OCI-LY1 (cell line): ENCODE data around the gene PIGR.

Experiments
- H2AFZ ChIP-seq: fragments of 200-600 bp; sonication (generic), shearing (Covaris generic); 2 replicates; pipeline ENCODE4 v1.6.0; 2014; ENCODE audit warnings: antibody characterized with exemption, mild to moderate bottlenecking, low read length
- H3F3A ChIP-seq: fragments of 200-600 bp; sonication (generic), shearing (Covaris generic); 2 replicates; pipeline ENCODE4 v1.6.0; 2014; ENCODE audit warnings: mild to moderate bottlenecking, antibody characterized with exemption, low read length, moderate library complexity; ENCODE audit not compliant: insufficient read depth
- H3K27ac ChIP-seq: fragments of 200-600 bp; sonication (generic); 2 replicates; pipeline ENCODE4 v1.5.1; 2014; ENCODE audit warnings: low read length, mixed run types, mild to moderate bottlenecking, low read depth; ENCODE audit not compliant: poor library complexity, severe bottlenecking
- H3K27me3 ChIP-seq: fragments of 200-600 bp; sonication (generic); 2 replicates; pipeline ENCODE4 v1.6.0; 2014; ENCODE audit warnings: antibody characterized with exemption, mild to moderate bottlenecking, low read length, moderate library complexity; ENCODE audit not compliant: insufficient read depth
- H3K36me3 ChIP-seq: fragments of 200-600 bp; sonication (generic); 2 replicates; pipeline ENCODE4 v1.6.1; 2014; ENCODE audit warnings: mild to moderate bottlenecking, antibody characterized with exemption, low read length, moderate library complexity, mixed read lengths; ENCODE audit not compliant: insufficient read depth
- H3K4me1 ChIP-seq: fragments of 200-600 bp; sonication (generic); 2 replicates; pipeline ENCODE4 v1.5.1; 2014; ENCODE audit warnings: mild to moderate bottlenecking, low read length, moderate library complexity; ENCODE audit not compliant: insufficient read depth, severe bottlenecking
- H3K4me2 ChIP-seq: fragments of 200-600 bp; sonication (generic), shearing (Covaris generic); 2 replicates; pipeline ENCODE4 v1.6.1; 2014; ENCODE audit warnings: low read length
- H3K4me3 ChIP-seq: fragments of 200-600 bp; sonication (generic); 2 replicates; pipeline ENCODE4 v1.5.1; 2014; ENCODE audit warnings: low read length, low read depth, mild to moderate bottlenecking, mixed read lengths; ENCODE audit not compliant: poor library complexity, severe bottlenecking
- H3K79me2 ChIP-seq: fragments of 200-600 bp; shearing (Covaris generic); 2 replicates; pipeline ENCODE4 v1.6.1; 2016; ENCODE audit warnings: mixed run types, low read length, mixed read lengths; ENCODE audit not compliant: insufficient read depth
- H3K9ac ChIP-seq: fragments of 200-600 bp; sonication (generic), shearing (Covaris generic); 2 replicates; pipeline ENCODE4 v1.6.1; 2014; ENCODE audit warnings: mild to moderate bottlenecking, low read length, mixed read lengths
- H3K9me2 ChIP-seq: fragments of 200-600 bp; sonication (generic), shearing (Covaris generic); 2 replicates; pipeline ENCODE4 v1.6.1; 2014; ENCODE audit warnings: low read depth, mild to moderate bottlenecking, low read length, mixed read lengths
- H3K9me3 ChIP-seq: fragments of 200-600 bp; shearing (Covaris generic); 2 replicates; pipeline ENCODE4 v1.6.1; 2014; ENCODE audit warnings: low read length, mixed read lengths
- H4K20me1 ChIP-seq: fragments of 200-600 bp; sonication (generic), shearing (Covaris generic); 2 replicates; pipeline ENCODE4 v1.6.0; 2016; ENCODE audit warnings: mild to moderate bottlenecking, low read length; ENCODE audit not compliant: insufficient read depth
- CTCF ChIP-seq: fragments of 200-600 bp; sonication (generic), shearing (Covaris generic); IDR thresholded peaks from 2 replicates; pipeline ENCODE4 v1.5.1; 2017; ENCODE audit warnings: mild to moderate bottlenecking, antibody characterized with exemption, low read length, moderate library complexity, mixed read lengths
- EZH2 ChIP-seq: fragments of 200-600 bp; sonication (generic), shearing (Covaris generic); IDR thresholded peaks from 2 replicates; pipeline ENCODE4 v1.8.0; 2017; ENCODE audit warnings: borderline replicate concordance, mixed run types, mild to moderate bottlenecking, antibody characterized with exemption, low read length, moderate library complexity, mixed read lengths

The PIGR gene

GRCh38 chr1:206937425-206937824, 8.8 kb downstream of the PIGR start:
- H3K4me1 ChIP-seq: no peaks in the 10 kb centered on the region

GRCh38 chr1:206935491-206936067, 10.7 kb downstream of the PIGR start:
- Histone ChIP-seq H3K9me2 (no peaks in the 10 kb centered on the region), H3K79me2 (no peaks in the 10 kb centered on the region), H4K20me1 (no peaks in the 10 kb centered on the region), H3K4me2 (no peak overlapping the region), H3K36me3 (no peaks in the 10 kb centered on the region), H2AFZ (no peak overlapping the region), H3K4me1 (peaks cover 4% of the 10 kb centered on the region), H3K9me3 (no peaks in the 10 kb centered on the region), H3K27ac (no peak overlapping the region), H3K27me3 (no peaks in the 10 kb centered on the region), H3K9ac (no peak overlapping the region), H3F3A (no peaks in the 10 kb centered on the region), H3K4me3 (no peak overlapping the region)
- TF ChIP-seq EZH2 (no peak), CTCF (peak; percentile 49; the same call in 1 of the 2 replicates)

More at GRCh38 chr1:206937425-206937824, 8.8 kb downstream of the PIGR start:
- Histone ChIP-seq H3K36me3 (no peaks in the 10 kb centered on the region), H4K20me1 (no peaks in the 10 kb centered on the region), H3K27me3 (peaks cover 4% of the 10 kb centered on the region; the same call in 1 of the 2 replicates), H3K4me3 (no peak overlapping the region), H3K9me2 (no peaks in the 10 kb centered on the region), H3K4me2 (no peak overlapping the region), H3K79me2 (no peaks in the 10 kb centered on the region), H3F3A (no peaks in the 10 kb centered on the region), H3K9me3 (no peaks in the 10 kb centered on the region), H3K27ac (no peak overlapping the region), H2AFZ (no peak overlapping the region), H3K9ac (no peak overlapping the region)
- TF ChIP-seq CTCF (no peak), EZH2 (no peak)

- Histone ChIP-seq H3K27me3 (no peaks in the 10 kb centered on the region), H3K27ac (no peak overlapping the region), H3K4me3 (no peak overlapping the region), H3K4me1 (peaks cover 16% of the 10 kb centered on the region), H3K9ac (no peak overlapping the region), H3K9me3 (no peaks in the 10 kb centered on the region), H2AFZ (no peak overlapping the region), H3F3A (no peaks in the 10 kb centered on the region), H3K79me2 (no peaks in the 10 kb centered on the region), H3K9me2 (no peaks in the 10 kb centered on the region), H4K20me1 (no peaks in the 10 kb centered on the region), H3K4me2 (no peak overlapping the region), H3K36me3 (no peaks in the 10 kb centered on the region)
- no peak for TF ChIP-seq EZH2
- TF ChIP-seq CTCF: peak; percentile 93
Measured at GRCh38 chr1:206933333-206933945, 12.8 kb downstream of the PIGR start.
